ENCODE data around the gene C6.
"Not testable (repeated sequence)": the region's sequence is repeated elsewhere in the genome, so short reads cannot be mapped to it uniquely, and the experiment has no call there.

Gene C6

DNA sequence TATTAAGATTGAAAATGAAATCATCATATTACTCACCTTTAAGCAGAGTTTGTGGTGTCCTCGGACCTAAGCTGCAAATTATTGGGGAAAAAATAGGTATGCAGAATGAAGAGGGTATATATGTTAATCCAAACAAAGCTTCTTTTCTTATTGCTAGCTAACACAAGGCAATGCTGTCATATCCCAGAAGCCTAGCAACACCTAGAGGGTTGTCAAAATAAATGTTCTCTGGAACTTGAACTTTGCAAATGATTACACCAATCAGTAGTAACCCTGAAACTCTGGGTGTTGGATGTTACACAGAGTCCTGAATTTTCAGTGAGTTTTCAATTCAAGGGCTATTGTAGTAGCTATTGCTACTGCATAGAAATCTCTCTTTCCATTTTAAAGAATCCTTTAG, at the start of gene C6:
C6 (minus strand) TSS at position 193 of the 400 bp plus-strand sequence. CDS start 10,302 bp downstream, outside the sequence.
- DNase-seq, result no peak

DNA sequence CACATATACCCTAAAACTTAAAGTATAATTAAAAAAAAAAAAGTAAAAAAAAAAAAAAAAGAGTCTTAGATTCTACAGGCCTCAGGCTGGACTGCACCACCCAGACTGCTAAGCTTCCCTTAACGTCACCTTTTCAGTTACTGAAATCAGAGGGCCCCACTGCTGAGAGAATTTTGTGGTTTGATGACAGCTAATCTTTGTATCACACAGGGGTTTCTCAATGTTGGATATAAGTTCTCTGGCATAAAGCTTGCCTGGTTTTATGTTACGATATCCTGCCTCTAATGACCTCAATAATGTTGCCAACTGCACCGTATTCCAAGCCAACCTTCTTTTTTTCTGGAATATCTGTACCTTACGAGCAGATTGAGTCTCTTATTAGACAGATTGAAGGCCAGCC, 43.1 kb upstream of the C6 start:
- DNase-seq, result no peak

DNA sequence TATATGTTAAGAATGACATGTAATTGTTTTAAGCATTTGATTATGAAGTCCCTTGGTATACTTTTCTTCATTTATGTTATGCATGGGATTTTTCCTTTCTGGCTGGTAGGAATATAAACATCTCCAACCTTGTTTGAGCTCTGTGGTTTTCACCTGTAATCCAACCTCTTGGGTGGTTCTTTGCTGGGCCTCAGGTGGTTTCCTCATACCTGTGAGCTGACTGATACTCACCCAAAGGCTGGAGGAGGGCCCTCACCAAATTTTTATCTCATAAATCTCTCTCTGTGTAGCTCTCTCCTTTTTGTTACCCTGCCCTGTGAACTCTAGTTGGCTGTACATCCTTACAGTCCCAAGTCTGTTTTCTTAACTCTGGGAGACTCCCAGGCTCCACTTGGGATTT, 39.8 kb upstream of the C6 start:
- DNase-seq, result no peak

DNA sequence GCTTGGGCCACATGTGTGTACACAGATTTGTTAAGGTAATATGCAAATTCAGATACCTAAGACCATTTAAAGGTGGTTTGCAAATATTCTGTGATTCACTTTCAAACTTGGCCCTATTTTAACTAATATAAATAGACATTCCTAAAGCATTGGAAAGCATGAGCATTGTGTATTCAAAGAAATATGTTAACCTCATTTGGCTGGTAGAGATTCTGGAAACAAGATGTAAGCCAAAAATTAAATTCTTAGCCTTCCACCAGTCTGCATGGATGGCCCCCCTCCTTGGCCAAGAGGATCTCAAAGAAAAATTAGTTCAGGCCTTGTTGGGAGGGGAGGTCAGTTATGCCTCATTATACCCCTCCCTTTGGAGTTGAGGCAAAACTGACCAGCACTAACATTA, 38.7 kb upstream of the C6 start:
- no peak for DNase-seq

DNA sequence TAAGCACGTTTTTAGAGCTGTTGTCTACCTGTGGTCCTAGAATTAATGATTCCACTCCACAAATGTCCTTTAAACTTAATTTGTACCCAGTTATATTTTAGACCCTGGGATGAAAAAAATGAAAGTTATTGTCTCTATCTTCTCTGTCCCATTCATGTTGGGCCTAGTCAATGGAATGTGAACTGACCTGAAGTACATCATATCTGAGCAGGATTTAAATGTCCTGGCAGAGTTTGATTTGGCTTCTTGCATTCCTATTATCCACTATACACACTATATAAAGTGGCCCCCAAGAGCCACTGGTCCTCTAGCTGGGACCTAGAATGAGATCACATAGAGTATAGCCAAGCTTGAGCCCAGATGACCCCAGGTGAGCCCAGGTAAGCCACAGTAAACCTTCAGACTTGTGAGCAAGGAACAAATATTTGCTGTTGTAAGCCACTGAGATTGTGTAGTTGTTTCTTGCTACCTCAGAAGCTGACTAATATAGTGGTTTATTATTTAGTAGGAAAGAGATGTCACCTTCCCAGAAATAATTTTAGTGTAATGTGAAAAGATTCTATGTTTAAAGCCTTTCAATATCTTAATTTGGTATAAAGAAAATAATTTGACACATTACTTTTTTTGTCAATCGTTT, 37.1 kb upstream of the C6 start:
- no peak for DNase-seq

DNA sequence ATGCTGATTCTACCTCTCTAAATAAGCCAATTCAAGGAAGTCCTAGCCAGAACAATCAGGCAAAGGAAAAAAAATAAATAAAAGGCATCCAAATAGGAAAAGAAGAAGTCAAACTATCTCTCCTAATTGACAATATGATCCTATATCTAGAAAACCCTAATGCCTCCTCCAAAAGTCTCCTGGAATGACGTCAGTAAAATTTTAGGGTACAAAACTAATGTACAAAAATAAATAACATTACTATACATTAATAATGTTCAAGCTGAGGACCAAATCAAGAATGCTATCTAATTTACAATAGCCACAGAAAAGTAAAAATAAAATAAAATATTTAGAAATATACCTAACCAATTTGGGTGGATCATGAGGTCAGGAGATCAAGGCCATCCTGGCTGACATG, 33.8 kb upstream of the C6 start:
- no peak for DNase-seq

DNA sequence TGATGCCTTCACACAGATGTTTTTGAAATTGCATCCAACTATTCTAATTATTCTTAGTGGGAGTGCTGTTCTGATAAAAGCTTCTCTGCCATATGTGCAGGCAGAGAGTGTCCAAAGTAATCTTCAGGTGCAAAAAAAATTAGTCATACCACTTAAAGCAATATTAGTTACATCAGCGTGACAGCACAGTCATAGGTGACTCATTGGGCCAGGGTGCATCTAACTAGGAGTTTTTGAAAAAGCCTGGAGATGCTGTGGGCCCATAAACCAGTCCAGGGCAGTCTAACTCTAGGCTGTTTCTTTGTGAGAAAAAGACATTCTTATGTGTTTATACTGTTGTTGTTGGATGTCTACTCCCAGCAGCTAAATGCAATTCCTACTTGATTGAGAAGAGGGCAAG, 33.0 kb upstream of the C6 start:
- DNase-seq, result no peak

DNA sequence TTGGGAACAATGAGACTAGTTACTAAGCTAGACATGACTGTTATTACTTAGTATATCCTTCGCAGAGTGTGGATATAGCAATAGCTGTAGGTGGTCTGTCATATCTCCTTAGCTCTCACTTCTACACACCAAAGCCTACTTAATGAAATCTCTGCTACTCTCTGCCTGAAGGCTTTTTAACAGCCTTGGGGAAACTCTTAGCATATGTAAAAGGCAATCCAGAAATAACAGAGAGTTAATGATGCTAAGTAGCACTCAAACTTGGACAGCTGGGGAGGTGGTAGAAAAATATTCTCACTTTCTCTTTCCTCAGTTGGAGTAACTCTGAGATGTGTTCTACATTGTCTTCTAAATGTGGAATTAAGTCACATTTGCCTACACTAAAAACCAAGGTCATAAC, 30.2 kb upstream of the C6 start:
- DNase-seq, result no peak

DNA sequence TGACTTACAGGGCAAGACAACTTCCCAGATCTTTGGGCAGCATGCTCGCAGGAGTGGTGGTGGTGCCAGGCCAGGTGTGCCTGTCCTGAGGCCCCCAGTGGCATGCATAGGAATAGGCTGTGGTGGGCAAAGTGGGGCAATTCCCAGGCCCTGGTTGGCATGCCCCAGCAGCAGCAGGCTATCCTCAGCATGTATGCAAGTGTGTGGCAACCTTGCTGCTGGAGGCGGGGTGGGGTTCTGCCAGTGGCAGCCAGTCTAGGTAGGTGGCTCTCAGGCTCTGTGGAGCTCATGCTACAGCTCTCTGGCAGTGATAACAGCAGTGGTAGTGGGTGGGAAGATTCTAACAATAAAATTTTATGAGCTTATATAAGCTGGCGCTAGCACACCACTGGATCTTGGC, 27.7 kb upstream of the C6 start:
- no peak for DNase-seq

DNA sequence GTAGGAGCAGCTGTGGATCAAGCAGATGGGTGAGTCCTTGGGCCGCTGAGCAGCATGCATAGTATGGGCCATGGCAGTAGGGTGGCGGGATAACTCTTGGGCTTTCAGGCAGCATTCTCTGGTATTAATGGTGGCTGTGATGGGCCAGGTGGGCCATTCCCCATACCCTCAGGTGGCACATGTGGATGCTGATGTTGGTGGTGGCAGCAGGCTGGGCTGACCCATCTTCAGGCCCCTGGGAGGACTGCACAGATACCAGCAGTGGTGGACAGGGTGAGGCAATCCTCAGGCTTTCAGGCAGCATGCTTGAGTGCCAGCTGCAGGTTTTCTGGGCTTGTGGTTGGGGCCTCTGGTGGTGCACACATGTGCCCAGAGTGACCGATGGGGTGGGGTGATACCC, 27.1 kb upstream of the C6 start:
- DNase-seq, result no peak

DNA sequence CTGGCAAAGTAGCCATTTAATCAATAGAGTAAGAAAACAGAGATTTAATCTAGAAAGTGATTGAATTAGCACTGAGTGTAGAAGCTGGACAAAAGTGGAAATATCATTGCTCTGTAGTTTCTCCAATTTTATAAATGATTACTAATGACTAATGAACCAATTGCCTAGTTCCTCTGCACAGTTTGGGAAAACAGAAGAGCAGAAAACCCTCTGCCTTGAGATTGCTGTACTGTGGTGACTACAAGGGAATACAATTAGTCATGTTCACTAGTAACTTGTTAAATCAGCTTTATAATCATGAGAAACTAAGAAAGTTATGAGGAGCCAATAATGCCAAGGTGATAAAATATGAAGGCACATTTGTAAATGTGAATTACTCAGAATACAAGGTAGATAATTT, 21.1 kb upstream of the C6 start:
- no peak for DNase-seq

DNA sequence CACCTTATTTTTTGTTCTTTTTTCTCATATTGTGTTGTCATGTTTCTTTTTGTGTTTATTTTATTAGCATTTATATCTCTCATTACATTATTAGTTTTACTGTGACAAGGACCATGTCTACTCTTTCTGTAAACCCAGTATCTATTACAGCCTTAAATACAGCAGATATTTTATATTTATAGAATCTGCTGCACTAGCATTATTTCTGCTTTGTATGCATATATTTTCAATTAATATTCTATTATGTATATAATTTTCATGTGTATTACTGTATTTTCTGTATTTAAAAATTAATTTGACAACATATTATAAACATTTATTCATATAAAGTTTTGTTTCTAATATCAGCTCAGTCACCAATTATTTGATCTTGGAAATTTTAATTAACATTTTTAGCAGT, 19.5 kb upstream of the C6 start:
- DNase-seq, result no peak

DNA sequence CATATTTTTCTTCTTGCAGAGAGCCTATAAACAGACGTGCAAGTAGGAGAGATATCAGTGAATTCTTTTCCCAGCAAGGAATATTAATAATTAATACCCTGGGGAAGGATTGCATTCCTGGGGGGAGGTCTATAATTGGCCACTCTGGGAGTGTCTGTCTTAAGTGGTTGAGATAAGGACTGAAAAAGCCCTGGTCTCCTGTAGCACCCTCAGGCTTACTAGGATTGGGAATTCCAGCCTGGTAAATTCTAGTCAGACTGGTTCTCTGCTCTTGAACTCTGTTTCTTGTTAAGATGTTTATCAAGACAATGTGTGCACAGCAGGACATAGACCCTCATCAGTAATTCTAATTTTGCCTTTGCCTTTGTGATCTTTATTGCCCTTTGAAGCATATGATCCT, 16.9 kb upstream of the C6 start:
- not testable (repeated sequence) for DNase-seq

DNA sequence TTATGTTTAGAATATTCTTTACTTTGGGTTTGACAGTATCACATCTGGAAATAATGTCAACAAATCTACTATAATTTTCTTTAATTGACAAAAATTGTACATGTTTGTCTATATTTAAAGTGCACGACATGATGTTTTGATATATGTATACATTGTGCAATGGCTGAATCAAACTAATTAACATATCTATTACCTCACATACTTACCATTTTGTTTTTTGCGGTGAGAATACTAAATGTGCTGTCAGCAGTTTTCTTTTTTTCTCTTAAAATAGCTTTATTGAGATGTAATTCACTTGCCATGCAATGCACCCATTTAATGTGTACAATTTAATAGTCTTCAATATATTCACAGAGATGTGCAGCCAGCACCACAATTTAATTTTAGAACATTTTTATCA, 10.6 kb upstream of the C6 start:
- DNase-seq, result no peak

DNA sequence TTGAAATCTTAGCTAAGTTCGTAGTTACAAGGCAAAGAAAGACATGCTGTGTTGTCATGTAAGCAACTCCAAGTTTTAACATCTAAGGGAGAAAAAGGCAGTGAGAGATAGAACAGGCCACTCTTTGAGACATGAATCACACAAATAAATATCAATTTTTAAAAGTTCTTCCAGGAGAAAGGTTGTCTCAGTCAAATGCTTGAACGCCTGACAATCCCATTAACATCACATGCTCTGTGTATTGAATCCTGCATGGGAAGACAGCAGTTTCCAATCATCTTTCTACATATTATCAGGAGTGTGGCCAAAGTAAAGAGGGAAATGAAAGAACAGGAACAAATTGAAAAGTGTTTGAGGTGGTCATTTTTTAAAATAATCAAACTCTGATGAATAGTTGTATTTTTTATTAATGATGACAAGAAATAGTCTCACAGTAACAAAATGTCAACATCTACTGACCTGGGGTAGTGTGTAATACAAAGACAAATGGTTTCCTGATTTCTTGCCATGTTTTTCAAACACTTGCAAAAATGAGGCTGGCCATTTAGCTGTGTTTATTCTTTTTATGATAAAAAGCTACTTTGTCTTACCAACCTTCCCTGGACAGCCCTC, 6.4 kb upstream of the C6 start:
- no peak for DNase-seq

DNA sequence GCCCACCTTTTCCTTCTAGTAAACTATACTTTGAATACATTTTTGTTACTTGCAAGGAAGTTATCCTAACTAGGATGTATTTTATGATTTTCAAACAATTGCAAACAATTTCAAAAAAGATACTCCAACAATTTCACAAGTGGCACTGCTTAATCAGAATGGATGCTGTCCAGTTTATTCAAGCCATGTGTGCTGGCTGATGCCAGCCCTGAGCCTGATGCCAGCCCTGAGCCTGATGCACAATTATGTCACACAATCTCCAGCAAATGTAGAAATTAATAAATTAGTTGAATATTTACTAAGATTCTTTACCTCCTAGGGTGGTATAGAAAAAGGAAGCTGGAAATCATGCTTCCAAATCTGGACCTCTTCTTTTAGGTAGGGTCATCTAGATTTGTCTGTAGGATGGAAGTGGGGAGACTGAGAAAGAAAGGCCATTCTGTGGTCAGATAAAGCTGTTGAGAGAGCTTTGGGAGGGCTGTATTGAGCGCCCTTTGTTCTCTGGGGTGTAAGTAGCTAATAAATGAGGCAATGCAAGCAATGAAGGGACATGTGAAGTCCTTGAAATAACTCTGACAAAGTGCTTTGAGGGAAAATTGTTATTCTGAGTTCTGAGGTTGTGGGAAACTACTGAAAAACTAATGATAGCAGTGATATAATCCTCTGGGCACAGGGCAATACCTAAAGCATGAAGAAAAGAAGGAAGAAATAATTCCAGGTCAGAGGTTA, 5.8 kb upstream of the C6 start:
- DNase-seq, result no peak

DNA sequence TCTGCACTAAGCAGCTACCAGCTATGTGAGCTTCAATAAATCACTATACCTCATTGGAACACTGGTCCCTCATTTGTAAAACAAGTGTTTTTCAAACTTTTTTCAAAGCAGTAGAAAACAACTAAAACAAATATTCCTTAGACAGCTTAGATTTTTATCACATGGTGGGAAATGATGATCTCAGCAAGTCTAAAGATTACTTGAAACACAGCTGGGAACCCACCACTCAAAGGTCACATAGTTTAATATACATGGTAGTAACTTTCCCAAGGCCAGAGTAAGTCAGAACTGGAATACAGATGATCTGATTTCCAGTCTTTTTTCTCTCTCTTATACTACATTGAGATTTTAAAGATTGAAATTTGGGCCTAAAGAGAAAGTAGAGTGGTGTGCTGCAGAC, 850 bp upstream of the C6 start:
- no peak for DNase-seq

DNA sequence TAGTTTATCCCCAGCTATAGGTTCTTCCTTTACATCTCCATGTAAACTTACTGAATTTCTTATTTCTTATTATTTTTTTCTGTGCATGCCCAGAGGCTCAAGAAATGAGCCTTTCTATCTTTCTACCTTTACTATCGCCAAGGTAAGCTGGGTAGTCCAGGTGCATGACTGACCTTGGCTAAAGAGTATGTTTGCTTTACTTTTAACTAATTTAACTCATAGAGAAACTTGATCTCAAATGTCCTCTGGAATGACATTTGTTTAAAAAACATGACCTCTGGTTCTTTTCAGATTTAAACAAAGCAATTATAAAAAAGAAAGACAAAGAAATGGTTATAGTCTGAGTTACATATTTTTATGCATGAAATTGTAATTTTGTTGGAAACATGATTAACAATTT, 397 bp downstream of the C6 start:
- DNase-seq, result no peak

DNA sequence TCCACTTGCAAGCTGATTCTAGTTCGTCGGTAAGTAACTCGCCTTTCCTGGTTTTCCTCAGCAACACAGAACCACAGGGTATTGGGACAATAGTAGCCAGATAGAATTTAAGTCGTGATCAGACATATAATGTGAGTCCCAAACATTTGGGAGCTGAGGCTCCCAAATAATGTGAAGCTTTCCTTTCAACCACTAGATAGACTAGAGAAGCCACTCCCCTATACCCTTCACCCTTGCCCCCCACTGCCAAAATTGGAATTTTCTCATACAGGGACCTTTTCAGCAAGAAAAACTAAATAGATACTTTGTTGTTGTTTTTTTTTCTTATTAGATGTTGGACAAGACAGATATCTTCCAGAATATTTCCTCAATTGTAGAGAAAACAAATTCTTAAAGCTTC, 1.9 kb downstream of the C6 start:
- DNase-seq, result no peak

DNA sequence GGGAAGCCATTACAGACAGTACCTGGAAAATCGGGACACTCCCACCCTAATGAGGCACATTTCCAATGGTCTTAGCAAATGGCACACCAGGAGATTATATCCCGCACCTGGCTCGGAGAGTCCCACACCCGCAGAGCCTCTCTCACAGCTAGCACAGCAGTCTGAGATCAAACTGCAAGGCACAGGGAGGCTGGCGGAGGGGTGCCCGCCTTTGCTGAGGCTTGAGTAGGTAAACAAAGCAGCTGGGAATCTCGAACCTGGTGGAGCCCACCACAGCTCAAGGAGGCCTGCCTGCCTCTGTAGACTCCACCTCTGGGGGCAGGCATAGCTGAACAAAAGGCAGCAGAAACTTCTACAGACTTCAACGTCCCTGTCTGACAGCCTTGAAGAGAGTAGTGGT, 7.9 kb downstream of the C6 start:
- not testable (repeated sequence) for DNase-seq

DNA sequence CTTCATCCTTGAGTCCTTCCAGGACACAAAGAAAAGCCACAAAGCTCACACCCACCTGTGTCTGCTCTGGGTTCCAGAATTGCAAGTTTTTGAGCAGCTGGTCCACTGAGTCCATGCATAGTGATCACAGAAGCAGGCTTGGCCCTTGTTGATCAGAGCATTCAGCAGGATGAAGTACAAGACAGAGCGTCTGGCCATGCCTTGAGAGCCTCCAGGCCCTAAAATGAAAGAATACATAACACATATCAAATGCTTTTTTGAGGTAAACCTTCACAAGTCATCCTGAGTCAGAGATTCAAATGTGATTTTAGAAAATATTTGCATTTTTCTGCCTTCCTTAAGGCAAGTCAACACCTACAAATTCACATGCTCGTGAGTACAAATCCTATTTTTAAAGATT, 10.3 kb downstream of the C6 start:
- DNase-seq, result no peak

DNA sequence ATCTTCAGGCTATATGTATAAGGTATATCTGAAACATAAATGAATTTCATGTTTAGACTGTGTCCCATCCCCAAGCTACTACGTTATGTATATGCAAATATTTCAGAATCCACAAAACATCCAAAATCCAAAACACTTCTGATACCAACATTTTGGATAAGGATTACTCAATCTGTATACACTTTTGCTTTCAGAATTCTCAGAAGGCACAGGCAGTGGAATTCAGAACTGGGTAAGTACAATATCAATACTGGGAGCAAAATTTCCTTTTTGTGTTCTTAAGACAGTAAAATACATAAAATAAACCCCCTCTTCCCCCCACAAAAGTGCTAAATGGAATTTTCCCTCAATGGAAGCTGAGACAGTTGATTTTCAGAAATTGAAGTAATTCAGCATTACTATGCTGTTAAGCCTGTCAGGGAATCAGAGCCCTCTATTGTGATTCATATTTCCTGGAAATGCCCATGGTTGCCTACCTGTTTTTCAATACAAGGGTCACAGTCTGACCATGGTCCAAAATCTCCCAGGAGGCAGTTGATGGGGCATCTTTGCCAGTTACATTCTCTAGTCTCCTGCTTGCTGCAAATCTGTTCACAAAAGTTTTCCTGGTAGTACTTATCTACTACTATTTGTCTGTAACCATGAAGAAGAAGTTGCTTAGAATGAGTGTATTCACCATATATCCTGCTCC, 12.1 kb downstream of the C6 start:
- DNase-seq, result no peak

DNA sequence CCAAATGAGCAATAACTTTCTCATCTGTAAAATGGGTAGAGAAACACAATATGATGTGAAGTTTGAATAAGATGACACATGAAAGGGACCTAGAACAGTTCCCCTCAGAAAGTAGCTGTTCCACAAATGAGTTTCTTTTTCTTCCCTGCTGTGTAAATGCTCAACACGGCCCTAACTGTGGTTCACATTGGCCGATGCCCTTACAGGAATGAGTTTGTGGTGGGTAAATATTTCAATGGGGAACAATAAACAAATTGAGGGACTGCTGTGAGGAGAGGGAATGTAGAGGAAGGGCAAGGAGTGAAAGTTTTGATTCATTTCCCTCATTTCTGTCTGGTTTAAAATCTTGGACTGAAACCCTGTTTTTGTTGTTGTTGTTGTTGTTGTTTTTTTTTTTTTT, 12.8 kb downstream of the C6 start:
- no peak for DNase-seq

DNA sequence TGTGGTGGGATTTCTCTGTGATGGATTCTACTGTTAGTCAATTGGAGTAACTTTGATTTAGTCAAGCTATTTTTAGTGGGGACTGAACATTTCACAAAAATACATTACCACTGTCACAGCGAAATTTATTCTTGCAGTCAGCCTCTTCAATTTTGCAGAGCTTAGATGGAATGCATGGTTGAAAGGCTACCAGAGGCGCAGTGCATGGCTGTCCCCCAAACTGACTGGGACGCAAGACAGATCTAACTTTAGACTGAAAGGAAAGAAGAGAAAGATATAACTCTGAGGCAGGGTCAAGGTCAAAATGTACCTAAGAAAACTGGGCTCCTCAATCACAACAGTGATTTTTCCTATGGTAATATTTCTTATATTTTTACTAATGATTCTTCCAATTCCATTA, 13.7 kb downstream of the C6 start:
- DNase-seq, result no peak

Measured in NCI-H1436 (cell line).